Heart right ventricle (tissue), 16 donors: Measurements from ENCODE around the gene STK4. TPM values are rescaled to one million over a fixed set of nuclear protein-coding genes. Genes with fewer than 3 reads are reported as not detected.

Experiments used
- ATAC-seq, 8 donors: fragments of 200-7000 bp; cut with Tn5 transposase; one replicate each; pipeline ENCODE4 v1.9.1; 2020; ENCODE audit warnings: mild to moderate bottlenecking in 8 of 8, moderate library complexity in 8 of 8, moderate number of reproducible peaks in 1 of 8
- DNase-seq, 2 donors: peaks; one replicate each; pipeline ENCODE4 v3.0.0-alpha.2; 2020
- H3K27ac ChIP-seq, 10 donors: fragments of 200-600 bp; sonication (generic) in 2 of 10; one replicate each; pipeline versions ENCODE4 v1.5.0 to v1.8.0; 2020 to 2022; ENCODE audit warnings: mild to moderate bottlenecking in 3 of 10
- H3K27me3 ChIP-seq, 7 donors: fragments of 200-600 bp; one replicate each; pipeline ENCODE4 v1.8.0; 2021 to 2022; ENCODE audit warnings: mild to moderate bottlenecking in 2 of 7
- H3K36me3 ChIP-seq, 9 donors: fragments of 200-600 bp; sonication (generic) in 1 of 9; one replicate each; pipeline versions ENCODE4 v1.5.0 to v1.8.0; 2020 to 2022; ENCODE audit warnings: mild to moderate bottlenecking in 2 of 9
- H3K4me1 ChIP-seq, 9 donors: fragments of 200-600 bp; sonication (generic) in 1 of 9; one replicate each; pipeline versions ENCODE4 v1.5.0 to v1.8.0; 2020 to 2022; ENCODE audit warnings: mild to moderate bottlenecking in 4 of 9
- H3K4me3 ChIP-seq, 10 donors: fragments of 200-600 bp; sonication (generic) in 2 of 10; one replicate each; pipeline versions ENCODE4 v1.5.0 to v1.8.0; 2020 to 2022; ENCODE audit warnings: mild to moderate bottlenecking in 7 of 10, moderate library complexity in 2 of 10
- H3K9me3 ChIP-seq, 11 donors: fragments of 200-600 bp in 10 of 11; sonication (generic) in 2 of 11; one replicate each; pipeline versions ENCODE4 v1.5.0 to v1.8.0; 2013 to 2022; ENCODE audit warnings: mild to moderate bottlenecking in 2 of 11, control low read depth in 1 of 11, moderate library complexity in 1 of 11
- CTCF ChIP-seq, 9 donors: fragments of 200-600 bp; sonication (generic) in 2 of 9; IDR thresholded peaks; one replicate each; pipeline versions ENCODE4 v1.5.0 to v1.8.0; 2021 to 2022; ENCODE audit warnings: antibody characterized with exemption in 9 of 9, mild to moderate bottlenecking in 5 of 9, moderate library complexity in 1 of 9
- WGBS, 2 donors: extraction: QIAGEN DNeasy Blood & Tissue Kit; methylation state at CpG; one replicate each; pipeline ENCODE4 v1.1.7; 2013; ENCODE audit warnings: inconsistent platforms in 1 of 2; 5-methylcytosine and 5-hydroxymethylcytosine counted together
- intact Hi-C, 10 donors: fragments of 100-400 bp; cut with DNase I; formaldehyde crosslinking; loops; one replicate each; pipeline versions ENCODE4 v1.11.1 to v1.14.2; 2022
- polyA plus RNA-seq, 2 donors: library from polyadenylated mRNA; stranded (reverse); fragments of 200-250 nt; gene quantifications; one replicate each; pipeline ENCODE4 v1.2.3, GENCODE V29; 2013
- total RNA-seq, 10 donors: library from RNA; stranded (reverse); fragmentation: NEBNext Ultra II Directional in 3 of 10; extraction: Animal tissue kit (Norgen Biotek cat#: 25700) in 3 of 10; gene quantifications; one replicate each; pipeline versions ENCODE4 v1.2.1 to v1.2.4, GENCODE V29; 2021 to 2023
- donor health status: Arrhythmogenic right ventricular cardiomyopathy.
- donor health status: ischemic (EF 13 %, LVEDD 7.1; RV severe dilation, severe dysfunction).
- donor health status: healthy with polysubstance abuse.
- donor health status: DM: no; HTN: yes; CAD: no.
- donor health status: DM: no; HTN: no; CAD: no.
- donor health status: ischemic (EF 25% LVEDD 6.9; RV normal size, moderate dysfunction).
- donor health status: ischemic (EF 25% LVEDD 5.7; RV mildly dilated, moderate dysfunction).
- donor health status: healthy.
- donor health status: DM: yes; HTN: yes; CAD: no.
- donor health status: Ischemic cardiomyopathy.
- donor health status: ischemic (EF 35%, LVEDD 5.7; RV mildly dilated, moderate dysfunction).
- donor health status: nonischemic (EF 11% LVEDD 7.7; RV severe dilation, severe dysfunction).
- donor health status: DM: yes; HTN: yes; CAD: no.
- donor health status: PGD.
- donor health status: ischemic (EF 29% LVEDD 5.4; RV normal size, mild dysfunction).
- donor health status: nonischemic (EF 23%, LVEDD 6.1; RV moderate dilation, normal function).

Gene STK4
- total and polyA plus RNA-seq, 12 donors: 3.7 to 18.1 (median 8.1) TPM

GRCh38 chr20:45103072-45103471, 136.8 kb downstream of the STK4 start:
- H3K36me3 ChIP-seq: no peaks in the 10 kb centered on the region
- intact Hi-C loops: no loop called here
- ATAC-seq: no peak
- H3K27me3 ChIP-seq: peaks cover 0 to 81% (median 55%) of the 10 kb centered on the region in 7 donors
- no peak overlapping the region for H3K27ac ChIP-seq
- TF ChIP-seq CTCF (IDR thresholded peaks at IDR 0.05): no peak
- H3K9me3 ChIP-seq: no peaks in the 10 kb centered on the region
- no peak for DNase-seq
- H3K4me3 ChIP-seq: no peak overlapping the region
- 73 to 79% methylated on average over 2 of the region's 2 CpGs for WGBS, 2 donors
- peaks cover 1 to 10% (median 2%) of the 10 kb centered on the region in 9 donors for H3K4me1 ChIP-seq

- H3K4me3 ChIP-seq: no peak overlapping the region
- WGBS, 2 donors: 49 to 57% methylated on average over 5 of the region's 5 CpGs
- no peak for TF ChIP-seq CTCF (IDR thresholded peaks at IDR 0.05)
- H3K36me3 ChIP-seq: no peaks in the 10 kb centered on the region
- no peaks in the 10 kb centered on the region for H3K9me3 ChIP-seq
- H3K27me3 ChIP-seq: peaks cover 0 to 69% (median 42%) of the 10 kb centered on the region in 7 donors
- H3K4me1 ChIP-seq: peaks cover 0 to 5% (median 0%) of the 10 kb centered on the region in 9 donors
- no peak overlapping the region for H3K27ac ChIP-seq
- ATAC-seq: no peak
- DNase-seq: no peak
- intact Hi-C loops: no loop called here
Measured at GRCh38 chr20:45104786-45105185, 138.5 kb downstream of the STK4 start.

- TF ChIP-seq CTCF (IDR thresholded peaks at IDR 0.05): no peak
- peaks cover 0 to 64% (median 37%) of the 10 kb centered on the region in 7 donors for H3K27me3 ChIP-seq
Measured at GRCh38 chr20:45105317-45105716, 139.0 kb downstream of the STK4 start.

GRCh38 chr20:45109634-45110033, 143.3 kb downstream of the STK4 start:
- no peaks in the 10 kb centered on the region for H3K36me3 ChIP-seq
- H3K27ac ChIP-seq: no peak overlapping the region
- no peak overlapping the region for H3K4me3 ChIP-seq
- H3K9me3 ChIP-seq: no peaks in the 10 kb centered on the region
- peaks cover 0 to 47% (median 26%) of the 10 kb centered on the region in 7 donors for H3K27me3 ChIP-seq
- ATAC-seq (no peak), DNase-seq (no peak)
- intact Hi-C loops: loop anchor here in 1 of 10 donors (5.0 kb wide), 1 partner anchor 598 kb away; the partner anchor contains the start of gene WFDC10B
- H3K4me1 ChIP-seq: no peaks in the 10 kb centered on the region
- no peak for TF ChIP-seq CTCF (IDR thresholded peaks at IDR 0.05)
- WGBS, 2 donors: 56 to 57% methylated on average over 8 of the region's 8 CpGs

More at GRCh38 chr20:45105317-45105716, 139.0 kb downstream of the STK4 start:
- WGBS, 2 donors: 88 to 90% methylated on average over 2 of the region's 2 CpGs
- no peaks in the 10 kb centered on the region for H3K36me3 ChIP-seq
- H3K4me3 ChIP-seq: no peak overlapping the region
- ATAC-seq: no peak
- no peak overlapping the region for H3K27ac ChIP-seq
- H3K9me3 ChIP-seq: no peaks in the 10 kb centered on the region
- H3K4me1 ChIP-seq: peaks cover 0 to 5% (median 0%) of the 10 kb centered on the region in 9 donors
- intact Hi-C loops: no loop called here
- no peak for DNase-seq
